Left lung (tissue), 10 donors: ENCODE data around the gene C1orf115. TPM values are rescaled to one million over a fixed set of nuclear protein-coding genes. Genes with fewer than 3 reads are reported as not detected.

Experiments used
- ATAC-seq: fragments of 200-7000 bp; cut with Tn5 transposase; one replicate; pipeline ENCODE4 v1.9.1; 2020; ENCODE audit warnings: moderate library complexity
- DNase-seq, 4 donors: peaks; one replicate each; pipeline ENCODE4 v3.0.0-alpha.2; 2013 to 2020
- H3K27ac ChIP-seq, 2 donors: fragments of 200-600 bp; sonication (generic) in 1 of 2; one replicate each; pipeline versions ENCODE4 v1.5.0 to v1.8.0; 2020 to 2021
- H3K27me3 ChIP-seq, 2 donors: fragments of 200-600 bp; sonication (generic) in 1 of 2; one replicate each; pipeline versions ENCODE4 v1.5.0 to v1.8.0; 2020 to 2021
- H3K36me3 ChIP-seq, 2 donors: fragments of 200-600 bp; sonication (generic) in 1 of 2; one replicate each; pipeline versions ENCODE4 v1.5.0 to v1.8.0; 2020 to 2021
- H3K4me1 ChIP-seq, 2 donors: fragments of 200-600 bp; one replicate each; pipeline ENCODE4 v1.8.0; 2021
- H3K4me3 ChIP-seq, 2 donors: fragments of 200-600 bp; sonication (generic) in 1 of 2; one replicate each; pipeline versions ENCODE4 v1.5.0 to v1.8.0; 2020 to 2021; ENCODE audit warnings: mild to moderate bottlenecking in 1 of 2
- H3K9me3 ChIP-seq, 2 donors: fragments of 200-600 bp; sonication (generic) in 1 of 2; one replicate each; pipeline versions ENCODE4 v1.5.0 to v1.8.0; 2020 to 2021
- CTCF ChIP-seq, 2 donors: fragments of 200-600 bp; sonication (generic) in 1 of 2; IDR thresholded peaks; one replicate each; pipeline versions ENCODE4 v1.5.0 to v1.8.0; 2021; ENCODE audit warnings: antibody characterized with exemption in 2 of 2
- intact Hi-C, 2 donors: fragments of 100-400 bp; cut with DNase I; formaldehyde crosslinking; loops; one replicate each; pipeline versions ENCODE4 v1.11.2 to v1.14.2; 2022
- polyA plus RNA-seq, 6 donors: library from polyadenylated mRNA; unstranded; fragments of 120-200 nt; gene quantifications; one replicate each; pipeline ENCODE4 v1.2.1, GENCODE V29; 2013; ENCODE audit not compliant: insufficient read length in 6 of 6
- total RNA-seq, 2 donors: library from RNA; stranded (reverse); fragmentation: NEBNext Ultra II Directional; extraction: Animal tissue kit (Norgen Biotek cat#: 25700); gene quantifications; one replicate each; pipeline ENCODE4 v1.2.1, GENCODE V29; 2021
- donor health status: DM: no; HTN: yes; CAD: no.
- donor health status: DM: no; HTN: no; CAD: no.

The C1orf115 gene
- total and polyA plus RNA-seq, 8 donors = 13.1 to 25.0 (median 19.0) TPM

- H3K36me3 ChIP-seq = no peaks in the 10 kb centered on the region
- H3K4me1 ChIP-seq = no peaks in the 10 kb centered on the region
- no peak for TF ChIP-seq CTCF (IDR thresholded peaks at IDR 0.05)
- H3K27ac ChIP-seq = no peak overlapping the region
- ATAC-seq (no peak), DNase-seq (no peak)
- H3K27me3 ChIP-seq = no peaks in the 10 kb centered on the region
- intact Hi-C loops = no loop called here
- no peak overlapping the region for H3K4me3 ChIP-seq
- H3K9me3 ChIP-seq = no peaks in the 10 kb centered on the region
Measured at GRCh38 chr1:220655961-220656740, 34.0 kb upstream of the C1orf115 start.

GRCh38 chr1:220666349-220666748 lies 23.8 kb upstream of the C1orf115 start:
- no peaks in the 10 kb centered on the region for H3K36me3 ChIP-seq
- peaks cover 0 to 8% of the 10 kb centered on the region in 2 donors for H3K9me3 ChIP-seq
- no peaks in the 10 kb centered on the region for H3K27me3 ChIP-seq
- no peak overlapping the region for H3K4me3 ChIP-seq
- H3K27ac ChIP-seq = no peak overlapping the region
- ATAC-seq = no peak
- H3K4me1 ChIP-seq = no peaks in the 10 kb centered on the region
- intact Hi-C loops = no loop called here
- DNase-seq = no peak
- no peak for TF ChIP-seq CTCF (IDR thresholded peaks at IDR 0.05)

GRCh38 chr1:220669005-220669404 lies 21.2 kb upstream of the C1orf115 start:
- Histone ChIP-seq H3K36me3 (no peaks in the 10 kb centered on the region), H3K27me3 (no peaks in the 10 kb centered on the region), H3K4me1 (no peaks in the 10 kb centered on the region), H3K4me3 (no peak overlapping the region), H3K9me3 (peaks cover 0 to 8% of the 10 kb centered on the region in 2 donors), H3K27ac (no peak overlapping the region)
- intact Hi-C loops = no loop called here
- no peak for TF ChIP-seq CTCF (IDR thresholded peaks at IDR 0.05)
- no peak for ATAC-seq
- DNase-seq = no peak

- DNase-seq = no peak
- no peaks in the 10 kb centered on the region for H3K27me3 ChIP-seq
- no peak overlapping the region for H3K27ac ChIP-seq
- H3K9me3 ChIP-seq = peaks cover 0 to 8% of the 10 kb centered on the region in 2 donors
- intact Hi-C loops = no loop called here
- TF ChIP-seq CTCF (IDR thresholded peaks at IDR 0.05) = no peak
- no peak overlapping the region for H3K4me3 ChIP-seq
- no peaks in the 10 kb centered on the region for H3K36me3 ChIP-seq
- H3K4me1 ChIP-seq = no peaks in the 10 kb centered on the region
- no peak for ATAC-seq
Measured at GRCh38 chr1:220670365-220670764, 19.8 kb upstream of the C1orf115 start.

GRCh38 chr1:220673921-220674320 lies 16.2 kb upstream of the C1orf115 start:
- Histone ChIP-seq H3K27me3 (no peaks in the 10 kb centered on the region), H3K4me1 (no peaks in the 10 kb centered on the region), H3K4me3 (no peak overlapping the region), H3K9me3 (peaks cover 0 to 8% of the 10 kb centered on the region in 2 donors), H3K36me3 (no peaks in the 10 kb centered on the region), H3K27ac (no peak overlapping the region)
- no peak for TF ChIP-seq CTCF (IDR thresholded peaks at IDR 0.05)
- DNase-seq (no peak), ATAC-seq (no peak)
- intact Hi-C loops = no loop called here
